Neural cell (in vitro differentiated cells): ENCODE data around the gene PPFIBP2. TPM values are rescaled to one million over a fixed set of nuclear protein-coding genes. Genes with fewer than 3 reads are reported as not detected.

Source experiments
- H2AFZ ChIP-seq: fragments of 200-600, 300-800 bp; sonication (generic), shearing (Covaris generic); 2 replicates; pipeline ENCODE4 v1.6.0; 2014; ENCODE audit warnings: low read depth, mild to moderate bottlenecking, antibody characterized with exemption, low read length, moderate library complexity
- H3F3A ChIP-seq: fragments of 200-600 bp; shearing (Covaris generic); 2 replicates; pipeline ENCODE4 v1.6.1; 2016; ENCODE audit warnings: mild to moderate bottlenecking, moderate library complexity, mixed read lengths, antibody characterized with exemption, low read length; ENCODE audit not compliant: insufficient read depth, poor library complexity, severe bottlenecking
- H3K27ac ChIP-seq: fragments of 200-600, 300-800 bp; sonication (generic), shearing (Covaris generic); 2 replicates; pipeline ENCODE4 v1.5.1; 2014; ENCODE audit warnings: mild to moderate bottlenecking, low read length, moderate library complexity
- H3K27me3 ChIP-seq: fragments of 300-800, 200-600 bp; sonication (generic), shearing (Covaris generic); 2 replicates; pipeline ENCODE4 v1.6.0; 2014; ENCODE audit warnings: mild to moderate bottlenecking, low read depth, low read length, moderate library complexity; ENCODE audit not compliant: insufficient read depth
- H3K36me3 ChIP-seq: fragments of 300-800, 200-600 bp; sonication (generic), shearing (Covaris generic); 2 replicates; pipeline ENCODE4 v1.5.1; 2014; ENCODE audit warnings: mild to moderate bottlenecking, antibody characterized with exemption, low read length, moderate library complexity; ENCODE audit not compliant: insufficient read depth
- H3K4me2 ChIP-seq: fragments of 300-800, 200-600 bp; sonication (generic), shearing (Covaris generic); 2 replicates; pipeline ENCODE4 v1.6.0; 2014; ENCODE audit warnings: mild to moderate bottlenecking, low read length
- H3K4me3 ChIP-seq: fragments of 300-800, 200-600 bp; sonication (generic), shearing (Covaris generic); 2 replicates; pipeline ENCODE4 v1.5.1; 2014; ENCODE audit warnings: mild to moderate bottlenecking, low read length, moderate library complexity
- H3K79me2 ChIP-seq: fragments of 200-600 bp; shearing (Covaris generic); replicated peaks from 2 replicates; pipeline ENCODE4 v1.6.0; 2014; ENCODE audit warnings: mild to moderate bottlenecking, low read length, moderate library complexity; ENCODE audit not compliant: insufficient read depth
- H3K9ac ChIP-seq: fragments of 300-800, 200-600 bp; sonication (generic), shearing (Covaris generic); 2 replicates; pipeline ENCODE4 v1.6.1; 2016; ENCODE audit warnings: mild to moderate bottlenecking, low read length, mixed read lengths
- H3K9me2 ChIP-seq: fragments of 200-600 bp; shearing (Covaris generic); 2 replicates; pipeline ENCODE4 v1.6.1; 2016; ENCODE audit warnings: mild to moderate bottlenecking, low read length, mixed read lengths; ENCODE audit not compliant: insufficient read depth
- H3K9me3 ChIP-seq: fragments of 200-600, 300-800 bp; sonication (generic), shearing (Covaris generic); 2 replicates; pipeline ENCODE4 v1.6.1; 2016; ENCODE audit warnings: mild to moderate bottlenecking, mixed run types, low read length, moderate library complexity, mixed read lengths
- H4K20me1 ChIP-seq: fragments of 200-600 bp; shearing (Covaris generic); 2 replicates; pipeline ENCODE4 v1.6.1; 2016; ENCODE audit warnings: mild to moderate bottlenecking, mixed run types; ENCODE audit not compliant: insufficient read depth
- EP300 ChIP-seq: fragments of 450-650 bp; conservative IDR thresholded peaks from 2 replicates; pipeline ENCODE4 v1.6.1; 2014; ENCODE audit warnings: antibody characterized with exemption, mild to moderate bottlenecking, moderate library complexity; ENCODE audit not compliant: poor library complexity, severe bottlenecking
- EZH2 ChIP-seq: fragments of 200-600, 300-800 bp; shearing (Covaris generic), sonication (generic); IDR thresholded peaks from 2 replicates; pipeline ENCODE4 v1.6.1; 2014; ENCODE audit warnings: antibody characterized with exemption, low read length, borderline replicate concordance, mild to moderate bottlenecking; ENCODE audit not compliant: insufficient read depth, poor library complexity, severe bottlenecking
- MXI1 ChIP-seq: fragments of 450-650 bp; conservative IDR thresholded peaks from 2 replicates; pipeline ENCODE4 v1.6.1; 2014; ENCODE audit warnings: antibody characterized with exemption, mild to moderate bottlenecking; ENCODE audit not compliant: poor library complexity, severe bottlenecking
- RAD21 ChIP-seq: fragments of 450-650 bp; conservative IDR thresholded peaks from 2 replicates; pipeline ENCODE4 v1.6.1; 2014; ENCODE audit warnings: antibody characterized with exemption, mild to moderate bottlenecking, moderate library complexity
- SMC3 ChIP-seq: fragments of 450-650 bp; conservative IDR thresholded peaks from 2 replicates; pipeline ENCODE4 v1.6.1; 2014; ENCODE audit warnings: antibody characterized with exemption, mild to moderate bottlenecking, moderate library complexity; ENCODE audit not compliant: poor library complexity
- TAF1 ChIP-seq: IDR thresholded peaks from 2 replicates; pipeline ENCODE4 v1.6.1; 2012; ENCODE audit warnings: low read depth
- polyA plus RNA-seq: library from polyadenylated mRNA; depleted of rRNA; stranded (reverse); fragments of >200 nt; gene quantifications from 2 replicates; pipeline ENCODE4 v1.2.3, GENCODE V29; 2014
- TF ChIP-seq, protein P1 (sequence below): fragments of 450-650 bp; IDR thresholded peaks from 2 replicates; pipeline ENCODE4 v1.5.1; 2014; ENCODE audit warnings: antibody characterized with exemption, mild to moderate bottlenecking, moderate library complexity; ENCODE audit not compliant: poor library complexity, severe bottlenecking
- TF ChIP-seq, protein P2 (sequence below): IDR thresholded peaks from 2 replicates; pipeline ENCODE4 v1.6.1; 2012; ENCODE audit warnings: borderline replicate concordance

PPFIBP2 gene
- polyA plus RNA-seq, 1 donor from 2014 or later, result not detected

DNA sequence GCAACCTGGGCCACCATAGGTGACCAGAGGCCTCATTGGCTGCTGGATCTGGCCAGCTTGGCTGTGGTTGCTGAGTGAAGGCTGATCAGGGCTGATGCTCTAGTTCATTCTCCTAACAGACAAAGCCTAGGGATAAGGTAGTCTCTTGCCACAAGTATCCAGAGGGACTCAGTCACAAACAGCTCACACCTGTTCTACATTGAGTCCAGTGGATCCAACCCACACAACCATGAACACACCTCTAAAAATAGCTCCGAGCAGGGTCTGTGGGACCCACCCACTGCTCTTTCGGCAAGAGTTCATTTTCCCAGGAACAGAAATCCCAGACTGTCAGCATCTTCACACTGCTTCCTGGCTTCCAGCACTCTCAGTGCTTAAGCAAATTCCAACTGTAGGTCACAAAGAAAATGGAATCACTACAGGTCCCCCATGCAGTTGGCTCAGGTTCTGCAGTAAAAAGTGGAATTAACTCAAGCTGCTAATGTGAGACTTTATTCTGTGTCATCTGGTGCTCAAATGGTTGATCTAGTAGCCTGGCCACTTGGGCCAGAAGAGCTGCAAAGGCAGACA is 67.3 kb downstream of the PPFIBP2 start:
- Histone ChIP-seq H3K9me3 (no peaks in the 10 kb centered on the region), H3K36me3 (no peaks in the 10 kb centered on the region), H3F3A (no peaks in the 10 kb centered on the region), H2AFZ (no peak overlapping the region), H3K9ac (no peak overlapping the region), H3K9me2 (no peaks in the 10 kb centered on the region), H3K4me3 (no peak overlapping the region), H3K27me3 (peaks cover 4% of the 10 kb centered on the region), H4K20me1 (no peaks in the 10 kb centered on the region), H3K79me2 (no peaks in the 10 kb centered on the region), H3K4me2 (no peak overlapping the region), H3K27ac (no peak overlapping the region)
- TF ChIP-seq EP300 (no peak), MXI1 (no peak), EZH2 (no peak), SMC3 (no peak), TAF1 (no peak), RAD21 (no peak)
- TF ChIP-seq, protein P1, sequence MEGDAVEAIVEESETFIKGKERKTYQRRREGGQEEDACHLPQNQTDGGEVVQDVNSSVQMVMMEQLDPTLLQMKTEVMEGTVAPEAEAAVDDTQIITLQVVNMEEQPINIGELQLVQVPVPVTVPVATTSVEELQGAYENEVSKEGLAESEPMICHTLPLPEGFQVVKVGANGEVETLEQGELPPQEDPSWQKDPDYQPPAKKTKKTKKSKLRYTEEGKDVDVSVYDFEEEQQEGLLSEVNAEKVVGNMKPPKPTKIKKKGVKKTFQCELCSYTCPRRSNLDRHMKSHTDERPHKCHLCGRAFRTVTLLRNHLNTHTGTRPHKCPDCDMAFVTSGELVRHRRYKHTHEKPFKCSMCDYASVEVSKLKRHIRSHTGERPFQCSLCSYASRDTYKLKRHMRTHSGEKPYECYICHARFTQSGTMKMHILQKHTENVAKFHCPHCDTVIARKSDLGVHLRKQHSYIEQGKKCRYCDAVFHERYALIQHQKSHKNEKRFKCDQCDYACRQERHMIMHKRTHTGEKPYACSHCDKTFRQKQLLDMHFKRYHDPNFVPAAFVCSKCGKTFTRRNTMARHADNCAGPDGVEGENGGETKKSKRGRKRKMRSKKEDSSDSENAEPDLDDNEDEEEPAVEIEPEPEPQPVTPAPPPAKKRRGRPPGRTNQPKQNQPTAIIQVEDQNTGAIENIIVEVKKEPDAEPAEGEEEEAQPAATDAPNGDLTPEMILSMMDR, result no peak
- TF ChIP-seq, protein P2, sequence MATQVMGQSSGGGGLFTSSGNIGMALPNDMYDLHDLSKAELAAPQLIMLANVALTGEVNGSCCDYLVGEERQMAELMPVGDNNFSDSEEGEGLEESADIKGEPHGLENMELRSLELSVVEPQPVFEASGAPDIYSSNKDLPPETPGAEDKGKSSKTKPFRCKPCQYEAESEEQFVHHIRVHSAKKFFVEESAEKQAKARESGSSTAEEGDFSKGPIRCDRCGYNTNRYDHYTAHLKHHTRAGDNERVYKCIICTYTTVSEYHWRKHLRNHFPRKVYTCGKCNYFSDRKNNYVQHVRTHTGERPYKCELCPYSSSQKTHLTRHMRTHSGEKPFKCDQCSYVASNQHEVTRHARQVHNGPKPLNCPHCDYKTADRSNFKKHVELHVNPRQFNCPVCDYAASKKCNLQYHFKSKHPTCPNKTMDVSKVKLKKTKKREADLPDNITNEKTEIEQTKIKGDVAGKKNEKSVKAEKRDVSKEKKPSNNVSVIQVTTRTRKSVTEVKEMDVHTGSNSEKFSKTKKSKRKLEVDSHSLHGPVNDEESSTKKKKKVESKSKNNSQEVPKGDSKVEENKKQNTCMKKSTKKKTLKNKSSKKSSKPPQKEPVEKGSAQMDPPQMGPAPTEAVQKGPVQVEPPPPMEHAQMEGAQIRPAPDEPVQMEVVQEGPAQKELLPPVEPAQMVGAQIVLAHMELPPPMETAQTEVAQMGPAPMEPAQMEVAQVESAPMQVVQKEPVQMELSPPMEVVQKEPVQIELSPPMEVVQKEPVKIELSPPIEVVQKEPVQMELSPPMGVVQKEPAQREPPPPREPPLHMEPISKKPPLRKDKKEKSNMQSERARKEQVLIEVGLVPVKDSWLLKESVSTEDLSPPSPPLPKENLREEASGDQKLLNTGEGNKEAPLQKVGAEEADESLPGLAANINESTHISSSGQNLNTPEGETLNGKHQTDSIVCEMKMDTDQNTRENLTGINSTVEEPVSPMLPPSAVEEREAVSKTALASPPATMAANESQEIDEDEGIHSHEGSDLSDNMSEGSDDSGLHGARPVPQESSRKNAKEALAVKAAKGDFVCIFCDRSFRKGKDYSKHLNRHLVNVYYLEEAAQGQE, result no peak

DNA sequence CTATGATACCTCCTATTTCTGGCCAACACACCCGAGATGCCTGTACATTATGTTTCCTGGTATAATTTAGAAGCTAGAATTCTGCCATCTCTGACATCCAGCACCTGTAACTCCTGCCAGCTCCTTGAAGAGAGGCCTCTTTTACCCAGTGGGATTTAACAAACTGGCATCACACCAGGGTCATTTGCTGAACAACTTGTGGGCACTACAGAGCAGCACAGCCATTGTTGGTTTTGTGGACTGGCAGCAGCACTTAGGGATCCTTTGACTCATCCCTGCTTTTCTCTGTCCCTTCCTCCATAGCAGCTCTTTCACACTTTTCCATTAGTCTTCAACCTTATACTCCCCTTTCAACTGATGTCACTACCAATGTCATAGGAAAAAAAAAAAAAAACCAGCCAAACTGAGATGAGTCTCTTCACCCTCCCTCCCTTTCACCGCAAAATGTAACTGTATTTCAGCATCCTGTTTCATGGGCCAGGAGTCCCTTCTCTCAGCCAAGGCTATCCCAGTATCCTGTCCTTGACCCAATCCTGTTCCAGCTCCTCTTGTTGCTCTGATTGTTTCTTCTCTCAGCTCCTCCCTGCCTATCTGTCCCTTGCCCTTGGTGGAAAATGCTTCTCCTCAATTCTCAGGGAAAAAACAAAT is 68.7 kb downstream of the PPFIBP2 start:
- Histone ChIP-seq H3K4me3 (no peak overlapping the region), H3K9ac (no peak overlapping the region), H4K20me1 (no peaks in the 10 kb centered on the region), H3K9me2 (no peaks in the 10 kb centered on the region), H3F3A (no peaks in the 10 kb centered on the region), H3K79me2 (no peaks in the 10 kb centered on the region), H3K4me2 (no peak overlapping the region), H3K27me3 (peaks cover 4% of the 10 kb centered on the region), H2AFZ (no peak overlapping the region), H3K9me3 (no peaks in the 10 kb centered on the region), H3K27ac (no peak overlapping the region), H3K36me3 (no peaks in the 10 kb centered on the region)
- TF ChIP-seq, protein P1, result no peak
